ENCODE measurements around the gene ADI1.

DNA sequence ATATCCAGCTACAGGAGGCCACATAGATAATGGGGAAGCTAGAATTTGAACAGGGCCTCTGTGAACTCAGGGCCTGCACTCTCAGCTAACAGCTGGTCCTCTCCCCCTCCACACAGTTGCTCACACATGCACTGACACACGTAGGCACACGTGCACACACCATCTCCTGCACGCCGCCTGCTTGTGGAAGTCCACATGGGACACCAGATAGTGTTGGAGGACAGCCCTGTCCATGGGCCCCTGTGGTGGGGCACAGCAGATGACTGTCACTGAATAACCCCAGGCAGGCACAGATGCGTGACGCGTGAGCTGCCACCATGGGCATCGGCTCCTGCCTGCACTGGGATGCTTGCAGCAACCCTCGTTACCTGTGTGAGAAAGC lies 52.9 kb downstream of the ADI1 start:
- TF ChIP-seq ZNF24 (IDR thresholded peaks at IDR 0.05): no peak
- no peak for TF ChIP-seq POLR2A (IDR thresholded peaks at IDR 0.05; ENCODE audit: low read depth, low read length)
- TF ChIP-seq ZNF274 (IDR thresholded peaks at IDR 0.05; ENCODE audit: insufficient read depth, insufficient read length): no peak
- TF ChIP-seq, protein P1, sequence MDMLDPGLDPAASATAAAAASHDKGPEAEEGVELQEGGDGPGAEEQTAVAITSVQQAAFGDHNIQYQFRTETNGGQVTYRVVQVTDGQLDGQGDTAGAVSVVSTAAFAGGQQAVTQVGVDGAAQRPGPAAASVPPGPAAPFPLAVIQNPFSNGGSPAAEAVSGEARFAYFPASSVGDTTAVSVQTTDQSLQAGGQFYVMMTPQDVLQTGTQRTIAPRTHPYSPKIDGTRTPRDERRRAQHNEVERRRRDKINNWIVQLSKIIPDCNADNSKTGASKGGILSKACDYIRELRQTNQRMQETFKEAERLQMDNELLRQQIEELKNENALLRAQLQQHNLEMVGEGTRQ (IDR thresholded peaks at IDR 0.05; ENCODE audit: borderline replicate concordance, low read depth, low read length): no peak
- TF ChIP-seq, protein P2, sequence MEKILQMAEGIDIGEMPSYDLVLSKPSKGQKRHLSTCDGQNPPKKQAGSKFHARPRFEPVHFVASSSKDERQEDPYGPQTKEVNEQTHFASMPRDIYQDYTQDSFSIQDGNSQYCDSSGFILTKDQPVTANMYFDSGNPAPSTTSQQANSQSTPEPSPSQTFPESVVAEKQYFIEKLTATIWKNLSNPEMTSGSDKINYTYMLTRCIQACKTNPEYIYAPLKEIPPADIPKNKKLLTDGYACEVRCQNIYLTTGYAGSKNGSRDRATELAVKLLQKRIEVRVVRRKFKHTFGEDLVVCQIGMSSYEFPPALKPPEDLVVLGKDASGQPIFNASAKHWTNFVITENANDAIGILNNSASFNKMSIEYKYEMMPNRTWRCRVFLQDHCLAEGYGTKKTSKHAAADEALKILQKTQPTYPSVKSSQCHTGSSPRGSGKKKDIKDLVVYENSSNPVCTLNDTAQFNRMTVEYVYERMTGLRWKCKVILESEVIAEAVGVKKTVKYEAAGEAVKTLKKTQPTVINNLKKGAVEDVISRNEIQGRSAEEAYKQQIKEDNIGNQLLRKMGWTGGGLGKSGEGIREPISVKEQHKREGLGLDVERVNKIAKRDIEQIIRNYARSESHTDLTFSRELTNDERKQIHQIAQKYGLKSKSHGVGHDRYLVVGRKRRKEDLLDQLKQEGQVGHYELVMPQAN (conservative IDR thresholded peaks at IDR 0.05): no peak
- no peak for TF ChIP-seq HDAC6 (IDR thresholded peaks at IDR 0.05; ENCODE audit: unreplicated experiment)
- no peak for TF ChIP-seq ETV6 (conservative IDR thresholded peaks at IDR 0.05 in 1 of 2, IDR thresholded peaks at IDR 0.05 in 1 of 2; ENCODE audit: borderline replicate concordance in 1 of 2, low read depth in 1 of 2)
- TF ChIP-seq POLR2AphosphoS5 (IDR thresholded peaks at IDR 0.05; ENCODE audit: low read length): no peak
- TF ChIP-seq, protein P3, sequence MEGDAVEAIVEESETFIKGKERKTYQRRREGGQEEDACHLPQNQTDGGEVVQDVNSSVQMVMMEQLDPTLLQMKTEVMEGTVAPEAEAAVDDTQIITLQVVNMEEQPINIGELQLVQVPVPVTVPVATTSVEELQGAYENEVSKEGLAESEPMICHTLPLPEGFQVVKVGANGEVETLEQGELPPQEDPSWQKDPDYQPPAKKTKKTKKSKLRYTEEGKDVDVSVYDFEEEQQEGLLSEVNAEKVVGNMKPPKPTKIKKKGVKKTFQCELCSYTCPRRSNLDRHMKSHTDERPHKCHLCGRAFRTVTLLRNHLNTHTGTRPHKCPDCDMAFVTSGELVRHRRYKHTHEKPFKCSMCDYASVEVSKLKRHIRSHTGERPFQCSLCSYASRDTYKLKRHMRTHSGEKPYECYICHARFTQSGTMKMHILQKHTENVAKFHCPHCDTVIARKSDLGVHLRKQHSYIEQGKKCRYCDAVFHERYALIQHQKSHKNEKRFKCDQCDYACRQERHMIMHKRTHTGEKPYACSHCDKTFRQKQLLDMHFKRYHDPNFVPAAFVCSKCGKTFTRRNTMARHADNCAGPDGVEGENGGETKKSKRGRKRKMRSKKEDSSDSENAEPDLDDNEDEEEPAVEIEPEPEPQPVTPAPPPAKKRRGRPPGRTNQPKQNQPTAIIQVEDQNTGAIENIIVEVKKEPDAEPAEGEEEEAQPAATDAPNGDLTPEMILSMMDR (IDR thresholded peaks at IDR 0.05 in 2 of 3, conservative IDR thresholded peaks at IDR 0.05 in 1 of 3; ENCODE audit: control insufficient read depth in 2 of 3, extremely low read depth in 1 of 3, insufficient read depth in 1 of 3, low read depth in 3 of 3, low read length in 3 of 3): no peak
- no peak for TF ChIP-seq BHLHE40 (IDR thresholded peaks at IDR 0.05; ENCODE audit: borderline replicate concordance in 1 of 2, low read depth in 2 of 2, low read length in 1 of 2)
- TF ChIP-seq KAT2A (conservative IDR thresholded peaks at IDR 0.05; ENCODE audit: control insufficient read depth, low read depth, low read length): no peak
- no peak for TF ChIP-seq NFIC (IDR thresholded peaks at IDR 0.05; ENCODE audit: low read depth, low read length)
